ENCODE results near the gene PPARD. TPM values are rescaled to one million over a fixed set of nuclear protein-coding genes. Genes with fewer than 3 reads are reported as not detected.
A peak's percentile ranks its signal among the peaks of the same experiment; 100 is the strongest.

The PPARD gene
- total and polyA plus RNA-seq, 2 of the 13 experiments (the other 11 are each of a cell fraction or from before 2014, with no cell fraction given) = 6.1 to 13.3 TPM

DNA sequence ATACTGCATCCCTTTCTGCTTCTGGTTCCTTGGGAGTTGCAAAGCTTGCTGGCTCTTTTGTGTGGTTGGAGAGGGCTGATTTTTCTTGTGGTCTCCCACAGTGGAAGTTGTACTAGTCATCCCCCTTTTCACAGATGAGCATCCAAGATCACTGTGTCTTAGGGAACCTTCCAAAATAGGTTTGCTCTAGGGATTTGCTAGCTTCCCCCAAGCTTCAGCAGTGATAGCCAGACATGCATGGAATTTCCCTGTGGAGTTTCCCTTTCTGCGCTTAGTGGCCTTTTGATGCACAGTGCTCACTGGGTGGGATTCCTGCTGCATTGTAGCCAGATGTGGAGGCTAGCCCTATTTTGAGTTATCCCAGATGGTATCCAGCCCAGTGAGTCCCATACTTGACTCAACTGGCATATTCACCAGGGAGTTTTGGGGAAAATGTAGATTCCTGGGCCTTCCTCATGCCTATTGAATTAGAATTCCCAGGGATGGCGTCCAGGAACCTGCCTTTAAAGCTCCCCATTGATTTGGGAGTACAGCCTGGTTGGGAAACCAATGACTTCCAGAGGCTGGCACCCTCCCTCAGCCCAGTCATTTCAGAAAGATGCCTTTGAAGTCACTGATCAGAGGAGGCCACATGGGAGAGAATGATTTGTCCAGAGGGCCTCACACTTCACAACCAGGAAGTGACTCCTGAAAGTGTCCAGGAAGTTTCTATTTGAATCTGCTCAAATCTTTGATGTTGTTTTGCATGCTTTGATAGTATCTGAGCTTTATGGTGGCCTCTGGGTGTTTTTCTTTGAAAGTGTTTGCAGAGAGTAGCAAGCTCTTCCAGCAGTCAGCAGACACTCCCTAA, 25.9 kb downstream of the PPARD start (continued):
- TF ChIP-seq ZNF543 (CRISPR knock-in tag; IDR thresholded peaks at IDR 0.05) (no peak), GATAD1 (CRISPR knock-in tag; IDR thresholded peaks at IDR 0.05) (peak; percentile 64; the same call in 1 of the 2 replicates), TRIM24 (CRISPR knock-in tag; IDR thresholded peaks at IDR 0.05) (no peak), RORA (CRISPR knock-in tag; IDR thresholded peaks at IDR 0.05) (no peak), MIER2 (CRISPR knock-in tag; IDR thresholded peaks at IDR 0.05) (peak; percentile 25; the same call in 1 of the 2 replicates), PPARG (CRISPR knock-in tag; conservative IDR thresholded peaks at IDR 0.05) (peak; percentile 51; the same call in 1 of the 2 replicates), JUN (CRISPR knock-in tag; IDR thresholded peaks at IDR 0.05) (no peak), NONO (IDR thresholded peaks at IDR 0.05) (no peak), NONO (CRISPR knock-in tag; conservative IDR thresholded peaks at IDR 0.05) (no peak), KDM5B (CRISPR knock-in tag; IDR thresholded peaks at IDR 0.05; ENCODE audit: borderline replicate concordance) (no peak), ADNP (CRISPR knock-in tag; IDR thresholded peaks at IDR 0.05) (no peak), CREB1 (IDR thresholded peaks at IDR 0.05) (no peak), CREB1 (CRISPR knock-in tag; IDR thresholded peaks at IDR 0.05) (peak; percentile 49; the same call in 1 of the 2 replicates), GATAD2A (CRISPR knock-in tag; IDR thresholded peaks at IDR 0.05) (peak; percentile 77), ZKSCAN5 (CRISPR knock-in tag; IDR thresholded peaks at IDR 0.05) (no peak), FOXJ3 (CRISPR knock-in tag; IDR thresholded peaks at IDR 0.05; ENCODE audit: borderline replicate concordance) (no peak), TP53 (CRISPR knock-in tag; conservative IDR thresholded peaks at IDR 0.05) (no peak), NFYC (CRISPR knock-in tag; IDR thresholded peaks at IDR 0.05) (peak; percentile 68), TBX2 (CRISPR knock-in tag; IDR thresholded peaks at IDR 0.05; ENCODE audit: borderline replicate concordance) (peak; percentile 63; the same call in 1 of the 2 replicates)
- TF ChIP-seq, protein P1, sequence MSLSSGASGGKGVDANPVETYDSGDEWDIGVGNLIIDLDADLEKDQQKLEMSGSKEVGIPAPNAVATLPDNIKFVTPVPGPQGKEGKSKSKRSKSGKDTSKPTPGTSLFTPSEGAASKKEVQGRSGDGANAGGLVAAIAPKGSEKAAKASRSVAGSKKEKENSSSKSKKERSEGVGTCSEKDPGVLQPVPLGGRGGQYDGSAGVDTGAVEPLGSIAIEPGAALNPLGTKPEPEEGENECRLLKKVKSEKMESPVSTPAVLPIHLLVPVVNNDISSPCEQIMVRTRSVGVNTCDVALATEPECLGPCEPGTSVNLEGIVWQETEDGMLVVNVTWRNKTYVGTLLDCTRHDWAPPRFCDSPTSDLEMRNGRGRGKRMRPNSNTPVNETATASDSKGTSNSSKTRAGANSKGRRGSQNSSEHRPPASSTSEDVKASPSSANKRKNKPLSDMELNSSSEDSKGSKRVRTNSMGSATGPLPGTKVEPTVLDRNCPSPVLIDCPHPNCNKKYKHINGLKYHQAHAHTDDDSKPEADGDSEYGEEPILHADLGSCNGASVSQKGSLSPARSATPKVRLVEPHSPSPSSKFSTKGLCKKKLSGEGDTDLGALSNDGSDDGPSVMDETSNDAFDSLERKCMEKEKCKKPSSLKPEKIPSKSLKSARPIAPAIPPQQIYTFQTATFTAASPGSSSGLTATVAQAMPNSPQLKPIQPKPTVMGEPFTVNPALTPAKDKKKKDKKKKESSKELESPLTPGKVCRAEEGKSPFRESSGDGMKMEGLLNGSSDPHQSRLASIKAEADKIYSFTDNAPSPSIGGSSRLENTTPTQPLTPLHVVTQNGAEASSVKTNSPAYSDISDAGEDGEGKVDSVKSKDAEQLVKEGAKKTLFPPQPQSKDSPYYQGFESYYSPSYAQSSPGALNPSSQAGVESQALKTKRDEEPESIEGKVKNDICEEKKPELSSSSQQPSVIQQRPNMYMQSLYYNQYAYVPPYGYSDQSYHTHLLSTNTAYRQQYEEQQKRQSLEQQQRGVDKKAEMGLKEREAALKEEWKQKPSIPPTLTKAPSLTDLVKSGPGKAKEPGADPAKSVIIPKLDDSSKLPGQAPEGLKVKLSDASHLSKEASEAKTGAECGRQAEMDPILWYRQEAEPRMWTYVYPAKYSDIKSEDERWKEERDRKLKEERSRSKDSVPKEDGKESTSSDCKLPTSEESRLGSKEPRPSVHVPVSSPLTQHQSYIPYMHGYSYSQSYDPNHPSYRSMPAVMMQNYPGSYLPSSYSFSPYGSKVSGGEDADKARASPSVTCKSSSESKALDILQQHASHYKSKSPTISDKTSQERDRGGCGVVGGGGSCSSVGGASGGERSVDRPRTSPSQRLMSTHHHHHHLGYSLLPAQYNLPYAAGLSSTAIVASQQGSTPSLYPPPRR (CRISPR knock-in tag; IDR thresholded peaks at IDR 0.05; ENCODE audit: borderline replicate concordance) = peak; percentile 30; the same call in 1 of the 2 replicates
- TF ChIP-seq, protein P2, sequence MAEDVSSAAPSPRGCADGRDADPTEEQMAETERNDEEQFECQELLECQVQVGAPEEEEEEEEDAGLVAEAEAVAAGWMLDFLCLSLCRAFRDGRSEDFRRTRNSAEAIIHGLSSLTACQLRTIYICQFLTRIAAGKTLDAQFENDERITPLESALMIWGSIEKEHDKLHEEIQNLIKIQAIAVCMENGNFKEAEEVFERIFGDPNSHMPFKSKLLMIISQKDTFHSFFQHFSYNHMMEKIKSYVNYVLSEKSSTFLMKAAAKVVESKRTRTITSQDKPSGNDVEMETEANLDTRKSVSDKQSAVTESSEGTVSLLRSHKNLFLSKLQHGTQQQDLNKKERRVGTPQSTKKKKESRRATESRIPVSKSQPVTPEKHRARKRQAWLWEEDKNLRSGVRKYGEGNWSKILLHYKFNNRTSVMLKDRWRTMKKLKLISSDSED (CRISPR knock-in tag; IDR thresholded peaks at IDR 0.05) = no peak
- TF ChIP-seq, protein P3, sequence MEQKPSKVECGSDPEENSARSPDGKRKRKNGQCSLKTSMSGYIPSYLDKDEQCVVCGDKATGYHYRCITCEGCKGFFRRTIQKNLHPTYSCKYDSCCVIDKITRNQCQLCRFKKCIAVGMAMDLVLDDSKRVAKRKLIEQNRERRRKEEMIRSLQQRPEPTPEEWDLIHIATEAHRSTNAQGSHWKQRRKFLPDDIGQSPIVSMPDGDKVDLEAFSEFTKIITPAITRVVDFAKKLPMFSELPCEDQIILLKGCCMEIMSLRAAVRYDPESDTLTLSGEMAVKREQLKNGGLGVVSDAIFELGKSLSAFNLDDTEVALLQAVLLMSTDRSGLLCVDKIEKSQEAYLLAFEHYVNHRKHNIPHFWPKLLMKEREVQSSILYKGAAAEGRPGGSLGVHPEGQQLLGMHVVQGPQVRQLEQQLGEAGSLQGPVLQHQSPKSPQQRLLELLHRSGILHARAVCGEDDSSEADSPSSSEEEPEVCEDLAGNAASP (CRISPR knock-in tag; IDR thresholded peaks at IDR 0.05; ENCODE audit: borderline replicate concordance) = peak; percentile 30; the same call in 1 of the 2 replicates
- TF ChIP-seq, protein P4, sequence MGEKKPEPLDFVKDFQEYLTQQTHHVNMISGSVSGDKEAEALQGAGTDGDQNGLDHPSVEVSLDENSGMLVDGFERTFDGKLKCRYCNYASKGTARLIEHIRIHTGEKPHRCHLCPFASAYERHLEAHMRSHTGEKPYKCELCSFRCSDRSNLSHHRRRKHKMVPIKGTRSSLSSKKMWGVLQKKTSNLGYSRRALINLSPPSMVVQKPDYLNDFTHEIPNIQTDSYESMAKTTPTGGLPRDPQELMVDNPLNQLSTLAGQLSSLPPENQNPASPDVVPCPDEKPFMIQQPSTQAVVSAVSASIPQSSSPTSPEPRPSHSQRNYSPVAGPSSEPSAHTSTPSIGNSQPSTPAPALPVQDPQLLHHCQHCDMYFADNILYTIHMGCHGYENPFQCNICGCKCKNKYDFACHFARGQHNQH (CRISPR knock-in tag; IDR thresholded peaks at IDR 0.05) = peak; percentile 80

All from HepG2 (cell line).